Fibroblast of peridontal ligament (primary cell): ENCODE results near the gene UNC93B1.
"Not testable (repeated sequence)": the region's sequence is repeated elsewhere in the genome, so short reads cannot be mapped to it uniquely, and the experiment has no call there.

Experiments used
- DNase-seq: peaks from one replicate; pipeline ENCODE4 v3.0.0-alpha.2; 2010; ENCODE audit errors: extremely low read depth

The UNC93B1 gene

DNA sequence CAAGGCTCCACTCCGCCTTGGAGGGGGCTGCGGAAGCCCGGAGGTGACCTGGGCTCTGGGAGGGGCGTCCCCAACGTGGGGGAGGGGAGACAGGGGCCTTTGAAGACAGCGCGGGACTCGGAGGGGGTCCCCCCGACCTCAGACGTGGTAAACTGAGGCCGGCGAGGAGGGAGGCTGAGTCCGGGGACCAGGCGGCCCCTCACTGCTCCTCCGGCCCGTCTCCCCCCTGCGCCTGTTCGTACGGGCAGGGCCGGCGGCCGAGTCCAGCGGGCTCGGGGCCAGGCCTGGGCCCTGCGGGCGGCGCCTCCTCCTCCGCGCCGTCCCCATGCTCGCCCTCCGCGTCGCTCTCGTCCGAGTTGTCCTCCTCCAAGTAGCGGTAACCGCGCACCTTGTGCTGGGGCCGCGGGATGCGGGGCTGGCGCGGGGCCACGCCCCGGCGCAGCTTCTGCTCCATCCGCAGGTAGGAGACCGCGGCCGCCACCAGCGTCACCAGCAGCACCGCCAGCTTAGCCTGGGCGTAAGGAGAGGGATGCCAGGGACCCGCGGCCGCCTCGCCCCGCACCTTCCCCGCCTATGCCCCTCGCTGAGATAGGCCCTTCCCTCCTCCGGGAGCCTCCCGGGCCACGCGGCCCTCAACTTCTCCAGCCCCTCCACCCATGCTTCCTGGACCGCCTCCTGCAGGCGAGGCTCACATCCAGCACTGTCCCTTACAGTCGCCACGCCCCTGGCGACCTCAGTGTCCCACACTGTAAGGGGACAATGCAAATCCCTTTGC is 12.4 kb downstream of the UNC93B1 start:
- DNase-seq: not testable (repeated sequence)

DNA sequence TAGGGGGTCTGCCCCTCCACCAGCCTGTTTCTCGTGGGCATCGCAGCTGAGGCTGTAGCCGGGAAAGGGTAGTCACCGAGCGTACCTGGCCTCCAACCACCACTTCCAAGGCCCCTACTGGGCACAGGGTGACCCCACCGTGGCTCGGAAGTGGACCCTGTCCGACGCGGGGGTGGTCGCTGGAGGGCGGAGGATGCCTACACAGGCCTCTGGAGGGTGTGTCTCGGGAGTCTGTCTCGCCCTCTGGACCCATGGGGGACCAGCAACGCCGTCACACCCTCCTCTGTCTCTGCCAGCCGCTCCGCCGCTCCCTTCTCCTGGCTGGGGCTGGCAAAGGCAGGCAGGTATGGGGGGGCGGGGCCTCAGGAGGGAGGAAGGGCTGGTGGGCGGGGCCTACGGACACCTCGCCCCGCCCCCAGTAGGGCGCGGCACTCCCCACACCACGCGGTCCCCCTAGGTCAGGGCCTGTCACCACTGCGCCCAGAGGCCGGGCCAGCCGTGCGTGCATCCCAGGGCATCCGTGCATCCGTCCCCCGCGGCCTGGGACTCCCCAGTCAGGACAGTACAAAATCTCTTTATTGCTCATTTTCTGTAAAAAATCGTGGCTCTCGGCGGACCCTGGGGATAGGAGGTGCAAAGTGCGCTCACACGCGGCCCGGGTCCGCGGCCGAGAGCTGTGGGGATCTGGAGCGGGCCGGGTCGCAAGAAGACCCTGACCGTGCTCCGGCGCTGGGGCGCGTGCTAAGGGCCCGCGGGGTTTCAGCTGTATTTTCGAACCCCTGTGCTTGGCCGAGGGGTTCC is 13.2 kb downstream of the UNC93B1 start:
- DNase-seq: not testable (repeated sequence)

DNA sequence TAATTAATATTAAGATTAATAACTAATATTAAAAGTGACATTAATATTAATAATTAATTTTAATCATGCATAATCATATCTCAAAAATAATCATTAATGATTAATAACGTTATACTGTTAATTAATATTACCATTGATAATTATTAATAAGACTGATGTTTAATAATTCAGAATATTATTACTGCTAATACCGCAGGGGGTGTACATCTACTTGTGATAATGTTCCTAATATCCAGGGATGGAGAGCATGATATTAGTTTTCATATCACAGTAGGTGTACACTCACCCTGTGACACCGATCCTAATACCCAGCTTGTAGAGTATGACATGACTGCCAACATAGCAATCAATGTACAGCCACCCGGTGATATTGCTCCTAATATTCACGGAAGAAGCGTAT is 18.6 kb downstream of the UNC93B1 start:
- not testable (repeated sequence) for DNase-seq

DNA sequence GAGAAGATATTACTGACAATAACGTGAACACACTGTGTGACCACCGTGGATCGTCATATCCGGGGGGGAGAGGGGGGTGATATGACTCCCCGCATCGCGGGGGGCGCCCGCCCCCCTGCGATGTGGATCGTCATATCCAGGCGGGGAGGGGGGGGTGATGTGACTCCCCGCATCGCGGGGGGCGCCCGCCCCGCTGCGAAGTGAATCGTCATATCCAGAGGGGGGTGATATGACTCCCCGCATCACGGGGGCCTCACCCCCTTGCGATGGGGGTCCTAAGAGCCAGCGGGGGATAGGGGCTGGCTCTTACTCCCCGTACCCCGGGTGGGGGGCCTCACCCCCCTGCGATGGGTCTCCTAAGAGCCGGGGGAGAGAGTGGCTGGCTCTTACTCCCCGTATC is 19.9 kb downstream of the UNC93B1 start:
- no peak for DNase-seq

DNA sequence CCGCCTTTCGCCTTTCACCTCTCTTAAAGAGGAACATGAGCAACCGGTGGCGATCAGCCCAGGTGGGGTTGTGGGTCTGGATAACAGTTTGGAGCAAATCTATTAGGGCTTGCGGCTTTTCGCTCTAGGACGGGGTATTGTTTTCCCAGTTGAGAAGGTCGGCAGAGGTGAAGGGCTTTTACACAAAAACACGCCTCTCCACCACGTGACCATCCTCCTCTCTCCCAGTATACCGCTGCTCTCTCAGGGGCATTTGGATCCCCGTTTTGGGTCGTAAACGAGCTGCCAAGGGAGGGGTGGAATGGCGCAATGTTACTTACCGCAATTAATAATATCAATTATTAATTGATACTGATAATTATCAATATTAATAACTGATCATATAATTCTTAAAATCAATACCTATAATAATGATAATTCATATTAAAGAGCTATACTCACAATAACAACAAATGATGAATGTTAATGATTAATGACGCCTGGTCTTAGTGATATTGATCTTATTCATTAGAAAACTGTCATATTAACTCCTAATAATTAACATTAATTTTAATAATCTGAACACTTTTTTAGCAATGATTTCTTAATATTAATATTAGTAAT is 21.5 kb downstream of the UNC93B1 start:
- DNase-seq: not testable (repeated sequence)

DNA sequence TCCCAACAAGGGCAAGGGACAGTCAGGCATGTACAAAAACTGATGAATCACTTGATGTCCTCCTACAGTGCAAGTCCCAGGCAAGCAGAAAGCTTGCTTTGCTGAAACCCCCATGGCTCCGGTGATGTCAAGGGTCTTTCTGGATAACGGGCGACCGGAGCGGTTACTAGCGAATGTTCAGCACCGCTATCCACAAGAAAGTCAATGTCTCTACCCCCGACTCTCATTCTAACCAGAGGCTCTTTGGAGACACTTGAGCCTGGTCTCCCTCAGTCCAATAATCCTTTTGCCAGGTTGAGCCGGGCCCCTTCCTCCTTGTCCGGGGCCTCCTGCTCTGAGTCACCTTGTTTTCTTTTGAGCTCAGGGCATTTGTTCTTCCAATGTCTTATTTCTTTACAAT is 22.7 kb downstream of the UNC93B1 start:
- DNase-seq: not testable (repeated sequence)

DNA sequence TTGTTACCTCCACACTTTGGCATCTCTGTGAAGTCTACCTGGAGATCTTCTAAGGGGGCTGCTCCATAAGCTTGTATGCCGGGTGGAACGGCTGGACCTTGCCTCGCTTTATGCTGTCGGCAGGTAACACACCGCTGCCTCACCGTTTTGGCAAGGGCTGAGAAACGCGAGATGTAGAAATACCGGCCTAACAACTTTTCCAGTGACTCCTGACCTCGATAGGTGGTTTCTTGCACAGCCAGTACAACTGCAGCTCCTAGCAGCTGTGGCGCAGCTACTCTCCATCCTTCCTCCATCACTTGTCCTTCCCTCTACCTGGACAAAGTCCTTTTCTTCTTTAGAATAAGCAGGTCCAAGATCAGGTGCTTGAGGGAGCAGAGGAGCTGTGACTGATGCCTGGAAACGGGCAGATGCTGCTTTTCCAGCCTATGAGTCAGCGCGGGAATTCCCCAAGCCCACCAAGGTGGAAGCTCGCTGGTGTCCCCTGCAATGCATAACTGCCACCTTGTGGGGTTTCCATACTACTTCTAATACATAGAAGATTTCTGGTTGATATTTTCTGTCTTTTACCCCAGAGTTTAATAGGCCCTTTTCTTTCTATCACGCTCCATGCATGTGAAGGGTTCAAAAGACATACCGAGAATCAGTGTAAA is 25.0 kb downstream of the UNC93B1 start:
- not testable (repeated sequence) for DNase-seq

DNA sequence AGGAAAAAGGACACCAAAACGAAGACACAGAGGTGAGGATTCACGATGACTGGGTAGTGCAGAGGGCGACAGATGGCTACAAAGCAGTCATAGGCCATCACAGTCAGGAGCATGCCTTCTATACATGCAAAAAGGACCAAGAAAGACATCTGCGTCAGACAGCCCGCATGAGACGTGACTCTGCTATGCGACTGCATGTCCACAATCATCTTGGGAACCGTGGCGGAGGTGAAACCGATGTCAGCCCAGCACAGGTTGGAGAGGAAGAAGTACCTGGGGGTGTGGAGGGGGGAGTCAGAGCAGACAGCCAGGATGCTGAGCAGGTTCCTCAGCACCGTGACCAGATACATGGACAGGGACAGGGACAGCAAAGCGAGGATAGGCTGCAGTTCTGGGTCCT is 29.2 kb downstream of the UNC93B1 start:
- not testable (repeated sequence) for DNase-seq

DNA sequence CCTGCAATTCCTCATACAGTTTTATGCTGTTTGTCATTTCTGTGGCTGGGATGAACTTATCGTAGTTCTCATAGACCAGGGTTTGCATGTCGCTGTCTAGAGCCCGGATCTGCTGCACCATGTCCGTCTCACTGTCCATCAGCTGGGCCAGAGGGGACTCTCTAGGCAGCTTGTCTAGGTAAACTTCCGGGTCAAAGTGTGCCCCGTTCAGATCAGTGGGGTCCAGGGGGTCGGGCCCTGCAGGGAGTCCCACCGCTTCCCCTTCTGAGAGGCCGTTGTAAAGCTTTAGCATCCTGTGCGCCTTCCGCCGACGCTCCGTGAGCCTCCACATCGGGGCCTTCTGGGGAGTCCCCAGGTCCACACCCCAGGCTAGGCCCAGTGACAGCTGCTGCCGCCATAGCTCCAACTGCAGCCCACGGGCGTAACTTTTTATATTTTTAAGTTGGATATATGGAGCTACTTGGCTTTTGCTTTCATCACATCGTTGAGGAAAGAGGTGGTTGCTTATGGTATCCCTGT is 38.0 kb downstream of the UNC93B1 start:
- DNase-seq: not testable (repeated sequence)

DNA sequence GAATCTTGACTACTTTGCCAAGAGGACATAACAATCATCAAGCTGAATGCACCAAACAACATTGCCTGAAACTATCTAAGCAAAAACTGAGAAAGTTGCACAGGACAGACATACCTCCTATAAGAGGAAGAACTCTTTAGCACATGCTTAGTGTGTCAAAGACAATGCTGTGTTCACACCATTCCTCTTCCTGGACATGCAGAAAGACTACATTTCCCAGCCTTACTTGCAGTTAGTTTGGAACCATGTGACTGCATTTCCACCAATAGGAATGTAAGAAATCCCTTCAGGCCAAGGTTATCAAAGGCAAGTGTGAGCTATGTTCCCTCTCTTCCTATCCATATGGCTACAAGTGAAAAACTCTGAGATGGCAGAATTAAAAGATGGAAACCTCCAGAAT is 39.2 kb downstream of the UNC93B1 start:
- DNase-seq: not testable (repeated sequence)

DNA sequence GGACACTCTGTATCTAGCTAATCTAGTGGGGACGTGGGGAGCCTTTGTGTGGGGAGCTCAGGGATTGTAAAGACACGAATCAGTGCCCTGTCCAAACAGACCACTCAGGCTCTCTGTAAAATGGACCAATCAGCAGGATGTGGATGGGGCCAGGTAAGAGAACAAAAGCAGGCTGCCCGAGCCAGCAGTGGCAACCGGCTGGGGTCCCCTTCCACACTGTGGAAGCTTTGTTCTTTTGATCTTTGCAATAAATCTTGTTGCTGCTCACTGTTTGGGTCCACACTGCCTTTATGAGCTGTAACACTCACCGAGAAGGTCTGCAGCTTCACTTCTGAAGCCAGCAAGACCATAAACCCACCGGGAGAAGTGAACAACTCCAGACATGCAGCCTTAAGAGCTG is 40.0 kb downstream of the UNC93B1 start:
- not testable (repeated sequence) for DNase-seq

DNA sequence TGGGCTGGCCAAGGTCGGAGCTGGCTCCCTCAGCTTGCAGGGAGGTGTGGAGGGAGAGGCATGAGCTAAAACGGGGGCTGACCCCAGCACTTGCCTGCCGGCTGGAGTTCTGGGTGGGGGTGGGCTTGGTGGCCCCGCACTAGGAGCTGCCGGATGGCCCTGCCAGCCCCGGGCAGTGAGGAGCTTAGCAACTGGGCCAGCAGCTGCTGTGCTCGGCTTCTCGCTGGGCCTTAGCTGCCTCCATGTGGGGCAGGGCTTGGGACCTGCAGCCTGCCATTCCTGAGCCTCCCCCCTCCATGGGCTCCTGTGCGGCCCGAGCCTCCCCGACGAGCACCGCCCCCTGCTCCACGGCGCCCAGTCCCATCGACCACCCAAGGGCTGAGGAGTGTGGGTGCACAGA is 40.7 kb downstream of the UNC93B1 start:
- not testable (repeated sequence) for DNase-seq

DNA sequence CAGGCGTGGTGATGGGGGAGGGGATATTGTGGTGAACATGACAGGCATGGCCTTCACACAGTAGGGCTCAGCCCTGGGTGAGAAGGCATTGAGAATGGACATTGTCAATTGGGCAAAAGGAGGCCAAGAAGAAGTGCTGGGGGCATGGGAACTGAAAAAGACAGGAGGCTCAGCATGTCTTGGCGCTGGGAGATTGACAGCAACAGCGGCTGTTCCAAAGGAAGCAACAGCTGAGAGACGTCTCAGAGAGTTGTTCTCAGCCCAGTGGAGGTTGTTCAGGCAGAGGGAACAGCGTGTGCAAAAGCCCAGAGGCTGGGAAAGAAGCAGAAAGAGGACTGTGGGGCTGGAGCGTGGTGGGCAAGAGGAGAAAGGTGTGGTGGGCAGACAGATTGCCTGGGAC is 47.7 kb downstream of the UNC93B1 start:
- DNase-seq: not testable (repeated sequence)

DNA sequence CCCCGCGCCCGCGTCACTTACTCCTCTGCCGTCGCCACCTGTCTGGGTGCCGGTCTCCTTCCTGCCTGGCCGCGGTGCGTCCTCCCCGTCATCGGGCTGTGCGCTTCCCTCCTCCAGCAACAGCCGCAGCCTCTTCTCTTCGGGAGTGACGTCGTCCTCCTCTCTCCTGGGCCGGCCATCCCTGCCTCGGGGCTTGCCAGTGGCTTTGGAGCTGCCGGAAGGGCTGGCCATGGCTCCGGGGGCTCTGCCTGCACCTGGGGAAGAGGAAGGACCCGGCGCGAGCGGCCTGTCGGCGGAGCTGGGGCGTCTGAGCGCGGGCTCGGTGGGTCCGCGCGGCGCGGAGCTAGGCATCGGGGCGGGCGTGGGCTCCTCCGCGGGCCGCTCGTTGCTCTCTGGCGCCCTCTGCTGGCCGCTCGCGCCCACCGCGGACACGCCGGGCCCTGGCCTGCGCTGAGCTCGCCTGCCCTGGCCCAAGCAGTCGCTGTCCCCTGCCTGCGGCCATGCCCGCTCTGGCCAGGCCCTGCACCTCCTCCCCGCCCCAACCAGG is 48.4 kb downstream of the UNC93B1 start:
- peak; percentile 33 for DNase-seq

DNA sequence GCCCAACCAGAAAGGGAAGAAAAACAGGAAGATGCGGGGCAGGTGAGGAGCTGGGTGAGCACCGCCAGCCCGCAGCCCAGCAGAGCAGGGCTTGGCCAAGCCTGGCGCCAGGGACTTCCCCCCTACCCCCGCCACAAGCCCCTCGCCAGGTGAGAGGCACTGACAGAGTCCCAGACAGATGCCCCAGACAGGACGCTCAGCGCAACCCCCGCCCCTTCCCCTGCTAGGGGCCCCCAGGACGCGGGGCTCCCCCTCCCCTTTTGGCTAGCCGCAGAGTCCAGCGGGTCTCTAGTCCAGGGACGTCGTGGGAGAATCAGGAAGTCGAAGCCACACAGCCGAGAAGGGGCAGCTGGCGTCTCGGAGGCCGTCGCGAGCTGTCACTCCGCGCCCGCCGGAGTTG is 48.9 kb downstream of the UNC93B1 start:
- DNase-seq: not testable (repeated sequence)

DNA sequence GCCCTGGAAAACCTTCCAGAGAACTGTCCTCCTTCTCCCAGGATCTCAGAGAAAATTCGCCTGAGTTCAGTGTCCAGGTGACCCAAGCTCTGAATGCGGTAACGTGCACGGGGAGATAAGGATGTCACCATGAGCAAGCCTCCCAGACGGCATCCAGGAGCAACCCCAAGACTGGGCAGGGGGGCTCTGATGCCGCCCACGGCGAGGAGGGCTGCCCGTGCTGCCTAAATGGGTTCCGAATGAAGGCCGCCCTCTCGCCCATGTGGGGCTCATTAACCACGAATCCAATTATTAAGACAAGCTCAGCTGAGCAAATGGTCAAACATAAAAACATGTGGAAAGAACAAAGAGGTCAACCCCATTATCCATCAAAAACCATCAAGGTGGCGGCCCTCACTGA is 49.6 kb downstream of the UNC93B1 start:
- not testable (repeated sequence) for DNase-seq

DNA sequence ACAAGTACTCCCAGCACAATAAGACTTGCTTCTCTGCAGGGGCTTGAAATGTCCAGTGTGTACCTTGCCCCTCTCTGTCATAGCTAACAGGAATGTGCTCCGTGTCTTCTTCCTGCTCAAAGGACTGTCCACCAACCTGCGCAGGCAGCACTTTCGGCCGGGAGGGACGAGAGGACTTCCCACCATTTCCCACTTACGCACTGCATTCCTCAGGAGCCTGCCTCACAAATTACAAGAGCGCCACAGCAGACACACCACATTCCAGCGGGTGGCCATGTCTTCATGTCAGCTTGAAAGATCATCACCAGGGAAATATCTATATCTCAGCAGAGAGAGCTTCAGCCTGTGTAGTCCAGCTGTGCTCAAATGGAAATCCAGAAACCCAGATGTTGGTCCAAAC is 53.2 kb downstream of the UNC93B1 start:
- not testable (repeated sequence) for DNase-seq

DNA sequence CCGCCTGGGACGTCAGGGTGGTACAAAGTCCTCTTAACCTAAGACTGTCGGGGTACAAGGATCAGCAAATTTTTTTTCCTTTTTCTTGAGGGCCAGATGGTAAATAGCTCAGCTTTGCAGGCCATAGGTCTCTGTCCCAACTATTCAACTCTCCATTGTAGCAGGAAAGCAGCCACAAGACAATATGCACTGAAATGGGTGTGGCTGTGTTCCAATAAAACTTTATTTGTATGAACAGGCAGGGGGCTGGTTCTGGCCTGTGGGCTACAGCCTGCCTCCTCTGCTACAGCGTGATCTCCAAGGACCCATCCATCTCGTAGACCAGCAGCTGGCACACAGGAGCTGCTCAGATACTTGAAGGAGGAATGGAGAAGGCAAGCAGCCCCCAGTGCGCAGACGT is 56.1 kb downstream of the UNC93B1 start:
- DNase-seq: not testable (repeated sequence)

DNA sequence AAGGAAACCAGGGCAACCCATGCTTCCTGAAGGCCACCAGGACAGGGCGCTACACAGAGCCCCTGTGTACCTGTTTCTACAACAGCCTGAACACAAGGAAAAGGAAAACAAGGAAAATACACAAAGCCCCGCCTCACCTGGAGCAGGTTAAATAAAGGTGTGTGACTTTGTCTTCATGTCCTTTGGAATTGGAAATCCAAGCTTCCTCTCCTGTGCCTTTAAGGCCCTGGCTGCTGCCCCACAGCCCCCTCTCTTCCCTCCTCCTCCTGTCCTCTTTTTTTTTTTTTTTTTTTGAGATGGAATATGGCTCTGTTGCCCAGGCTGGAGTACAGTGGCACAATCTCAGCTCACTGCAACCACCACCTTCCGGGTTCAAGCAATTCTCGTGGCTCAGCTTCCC is 57.5 kb downstream of the UNC93B1 start:
- not testable (repeated sequence) for DNase-seq

DNA sequence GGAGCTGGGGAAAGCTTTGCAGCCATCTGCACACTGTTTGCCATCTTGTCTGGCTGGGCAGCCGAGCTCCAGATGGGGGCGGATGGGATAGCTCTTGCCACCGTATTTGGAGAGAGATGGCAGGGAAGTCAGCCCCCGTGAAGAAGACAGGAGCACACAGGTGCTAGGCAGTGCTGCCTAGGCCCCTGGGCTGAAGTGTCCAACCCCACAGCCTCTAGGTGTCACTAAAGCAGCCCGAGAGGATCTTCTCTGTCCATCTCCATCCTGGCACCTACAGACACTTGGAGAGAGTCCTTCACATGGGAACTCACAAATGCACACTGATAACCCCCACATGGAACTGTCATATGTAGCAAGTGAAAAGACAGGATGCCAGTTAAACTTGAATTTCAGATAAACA is 60.5 kb downstream of the UNC93B1 start:
- not testable (repeated sequence) for DNase-seq
